NCI-H446 (cell line): ENCODE results near the gene CDKN2B-AS1.
"Not testable (repeated sequence)": the region's sequence is repeated elsewhere in the genome, so short reads cannot be mapped to it uniquely, and the experiment has no call there.

ENCODE experiments used
- DNase-seq, 2 experiments: peaks; one replicate each; lab custom pipeline; 2025; lab: John Stamatoyannopoulos, UW

CDKN2B-AS1 gene

DNA sequence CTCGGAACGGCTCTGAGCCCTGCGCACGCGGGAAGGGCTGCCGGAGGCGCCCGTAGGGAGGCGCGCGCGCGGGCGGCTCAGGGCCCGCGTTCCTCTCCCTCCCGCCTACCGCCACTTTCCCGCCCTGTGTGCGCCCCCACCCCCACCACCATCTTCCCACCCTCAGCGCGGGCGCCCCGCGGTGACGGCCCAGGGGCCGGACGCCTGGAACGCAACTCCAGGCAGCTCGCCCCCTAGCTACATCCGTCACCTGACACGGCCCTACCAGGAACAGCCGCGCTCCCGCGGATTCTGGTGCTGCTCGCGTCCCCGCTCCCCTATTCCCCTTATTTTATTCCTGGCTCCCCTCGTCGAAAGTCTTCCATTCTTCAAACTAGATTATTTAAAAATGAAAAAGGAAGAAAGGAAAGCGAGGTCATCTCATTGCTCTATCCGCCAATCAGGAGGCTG, at the start of gene CDKN2B-AS1:
TSS of gene CDKN2B-AS1 (plus strand) at position 236 of the 450 bp plus-strand sequence.
- peak; percentile 78 to 93 for DNase-seq

DNA sequence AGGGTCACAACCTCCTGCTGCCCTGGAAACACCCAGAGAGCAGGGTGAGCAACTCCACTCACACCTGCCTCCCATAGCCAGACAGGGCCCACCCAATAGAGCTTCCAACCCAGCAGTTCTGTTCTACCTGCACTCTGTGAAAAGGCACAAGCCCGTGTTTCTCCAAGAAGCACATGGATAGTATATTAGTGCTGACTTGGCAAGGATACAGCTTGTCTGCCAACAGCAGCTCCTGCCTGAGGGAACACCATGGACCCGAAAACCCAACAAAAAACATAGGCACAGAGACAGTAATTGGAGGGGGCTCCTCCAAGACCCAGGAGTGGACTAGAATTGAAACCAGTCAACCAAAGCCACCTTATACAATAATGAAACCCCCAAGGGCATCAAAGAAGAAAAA, 49.0 kb upstream of the CDKN2B-AS1 start:
- no peak for DNase-seq

DNA sequence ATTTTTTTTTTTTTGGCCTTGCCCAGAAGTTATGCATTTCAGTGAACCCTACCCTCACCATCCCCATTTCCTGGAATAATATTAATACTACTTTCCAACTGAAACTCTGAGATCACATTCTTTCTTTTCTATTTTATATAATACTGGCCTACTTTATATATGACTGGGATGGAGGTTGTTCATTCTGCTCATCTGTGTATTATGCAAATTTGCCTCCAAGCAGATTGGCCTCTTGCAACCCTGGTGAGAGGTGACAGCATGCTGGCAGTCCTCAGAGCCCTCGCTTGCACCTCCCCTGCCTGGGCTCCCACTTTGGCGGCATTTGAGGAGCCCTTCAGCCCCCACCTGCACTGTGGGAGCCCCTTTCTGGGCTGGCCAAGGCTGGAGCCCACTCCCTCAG, 35.8 kb upstream of the CDKN2B-AS1 start:
- DNase-seq: no peak

DNA sequence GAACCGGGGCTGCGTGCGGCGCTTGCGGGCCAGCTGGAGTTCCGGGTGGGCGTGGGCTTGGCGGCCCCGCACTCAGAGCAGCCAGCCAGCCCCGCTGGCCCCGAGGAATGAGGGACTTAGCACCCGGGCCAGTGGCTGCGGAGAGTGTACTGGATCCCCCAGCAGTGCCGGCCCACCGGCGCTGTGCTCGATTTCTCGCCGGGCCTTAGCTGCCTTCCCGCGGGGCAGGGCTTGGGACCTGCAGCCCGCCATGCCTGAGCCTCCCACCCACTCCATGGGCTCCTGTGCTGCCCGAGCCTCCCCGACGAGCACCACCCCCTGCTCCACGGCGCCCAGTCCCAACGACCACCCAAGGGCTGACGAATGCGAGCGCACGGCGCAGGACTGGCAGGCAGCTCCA, 35.3 kb upstream of the CDKN2B-AS1 start:
- DNase-seq: not testable (repeated sequence)

DNA sequence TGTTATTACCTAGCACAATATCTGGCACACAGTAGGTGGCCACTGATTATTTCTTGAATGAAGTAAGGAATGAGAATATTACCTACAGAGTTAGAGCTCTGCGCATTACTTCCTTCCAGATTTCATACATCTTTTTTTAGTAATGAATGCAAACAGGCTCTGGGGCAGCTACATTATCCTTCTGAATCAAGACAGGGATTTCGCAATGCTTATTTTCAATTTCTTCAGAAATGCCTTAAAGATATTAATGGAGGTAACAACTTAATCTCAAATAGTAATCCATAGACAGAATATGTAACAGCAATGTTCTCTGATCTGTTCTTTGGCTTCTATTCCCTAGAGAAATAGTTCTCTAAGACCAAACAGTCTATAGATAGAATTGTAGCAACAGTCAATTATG, 33.0 kb upstream of the CDKN2B-AS1 start:
- DNase-seq: no peak

DNA sequence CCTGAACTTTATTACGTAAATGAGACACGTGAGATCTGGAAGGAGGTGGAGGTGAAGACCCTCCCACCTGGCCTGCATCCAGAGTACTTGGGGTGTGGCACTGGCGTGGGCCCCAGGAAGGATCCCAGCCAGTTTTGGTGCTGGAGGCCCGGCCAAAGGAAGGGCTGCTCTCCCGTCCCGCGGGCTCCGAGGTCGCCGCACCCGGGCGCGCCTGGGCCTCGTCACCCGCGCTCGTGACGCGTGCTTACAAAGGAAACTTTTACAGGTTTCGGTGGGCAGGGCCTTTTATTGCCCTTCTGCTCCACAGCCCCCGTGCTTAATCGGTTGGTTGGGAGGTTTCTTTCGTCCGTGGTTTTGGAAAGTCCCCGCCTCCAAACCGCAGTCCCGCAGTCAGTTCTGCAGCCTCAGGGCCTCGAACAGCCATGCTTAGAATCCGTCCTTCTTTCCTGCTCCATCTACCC, 29.6 kb upstream of the CDKN2B-AS1 start:
- no peak for DNase-seq

DNA sequence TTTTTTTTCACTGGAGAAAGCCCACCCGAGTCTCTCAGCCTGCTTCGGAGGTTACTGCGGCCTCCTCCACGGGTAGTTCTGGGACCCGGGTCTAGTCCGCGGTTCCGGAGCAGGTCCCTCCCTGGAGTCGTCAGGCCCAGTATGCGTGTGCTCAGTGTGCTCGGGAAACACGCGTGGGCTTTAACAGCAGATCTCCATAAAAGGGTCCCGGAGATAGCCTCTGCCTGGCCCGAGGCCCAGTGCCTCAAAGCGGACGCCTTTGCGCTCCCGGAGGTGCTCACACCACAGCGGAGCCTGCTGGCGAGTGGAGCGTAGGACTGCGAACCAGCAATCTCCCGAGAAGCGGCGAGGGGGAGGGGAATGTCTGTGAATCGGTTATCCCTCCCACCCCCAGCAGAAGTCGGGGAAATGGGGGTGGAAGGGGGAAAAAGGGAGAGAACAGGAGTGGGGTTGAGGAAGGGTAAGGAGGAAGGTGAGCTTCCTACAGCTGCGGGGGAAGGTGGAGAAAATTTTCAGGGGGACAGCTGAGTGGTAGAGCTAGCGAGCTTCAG, 29.1 kb upstream of the CDKN2B-AS1 start:
- no peak for DNase-seq

DNA sequence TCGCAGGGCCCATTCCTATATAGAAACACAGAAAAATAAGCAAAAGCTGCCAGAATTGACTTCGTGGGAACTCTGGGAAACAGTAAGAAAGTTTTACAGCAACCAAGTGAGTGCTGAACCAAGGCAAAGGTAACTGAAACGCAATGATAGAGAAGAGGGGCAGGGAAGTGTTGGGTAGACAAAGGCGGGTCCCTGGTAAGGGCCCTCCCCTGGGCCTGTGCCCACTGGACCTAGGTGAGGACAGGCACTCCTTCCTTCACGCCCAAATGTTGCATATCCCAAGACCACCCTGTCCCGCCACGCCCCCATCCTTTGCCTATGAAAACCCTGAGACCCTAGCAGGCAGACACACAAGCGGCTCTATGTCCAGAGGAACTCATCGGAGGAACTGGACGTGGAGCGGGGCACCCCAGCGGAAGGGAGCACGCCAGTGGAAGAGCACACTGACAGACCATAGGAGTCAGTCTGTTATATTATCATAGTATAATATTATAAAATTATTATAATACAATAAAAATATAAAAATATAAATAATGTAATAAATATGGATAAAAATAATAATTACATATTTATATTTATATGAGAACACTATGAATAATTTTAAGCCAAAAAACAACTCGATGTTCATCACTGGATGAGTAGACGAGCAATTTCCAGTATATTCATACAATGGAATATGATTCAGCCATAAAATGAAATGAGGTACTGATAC, 28.3 kb upstream of the CDKN2B-AS1 start:
- DNase-seq: no peak

DNA sequence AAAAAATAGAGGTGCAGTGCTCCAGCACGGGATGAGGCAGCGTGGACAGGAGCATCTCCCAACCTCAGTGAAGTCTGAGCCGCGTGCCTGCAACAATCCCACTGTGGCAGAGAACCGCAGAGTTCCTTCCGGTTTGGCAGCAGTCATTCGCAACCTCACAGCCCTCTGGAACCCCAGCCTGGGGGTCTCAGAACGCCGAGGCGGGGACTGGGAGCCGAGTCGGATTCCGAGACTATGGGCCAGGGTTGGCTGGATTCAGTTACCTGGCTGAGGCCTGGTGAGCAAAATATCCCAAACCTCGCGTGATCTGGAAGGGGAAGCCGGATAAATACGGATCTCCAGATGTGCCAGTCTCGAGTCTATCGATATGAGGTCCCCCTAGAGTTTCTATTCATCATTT, 27.4 kb upstream of the CDKN2B-AS1 start:
- no peak for DNase-seq

DNA sequence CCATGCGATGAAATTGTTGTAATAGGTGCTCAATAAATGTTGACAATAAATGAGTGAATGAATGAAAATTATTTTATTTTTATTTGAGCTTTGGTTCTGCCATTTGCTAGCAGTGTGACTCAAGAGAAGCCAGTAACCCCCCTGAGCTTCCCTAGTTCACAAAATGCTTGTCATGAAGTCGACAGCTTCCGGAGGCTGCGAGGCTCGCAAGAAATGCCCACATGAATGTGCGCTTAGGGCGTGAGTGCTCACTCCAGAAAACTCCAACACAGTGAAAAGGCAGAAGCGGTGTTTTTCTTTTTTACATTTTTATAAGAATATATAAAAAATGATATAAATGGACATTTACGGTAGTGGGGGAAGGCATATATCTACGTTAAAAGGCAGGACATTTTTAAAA, 26.9 kb upstream of the CDKN2B-AS1 start:
- no peak for DNase-seq

DNA sequence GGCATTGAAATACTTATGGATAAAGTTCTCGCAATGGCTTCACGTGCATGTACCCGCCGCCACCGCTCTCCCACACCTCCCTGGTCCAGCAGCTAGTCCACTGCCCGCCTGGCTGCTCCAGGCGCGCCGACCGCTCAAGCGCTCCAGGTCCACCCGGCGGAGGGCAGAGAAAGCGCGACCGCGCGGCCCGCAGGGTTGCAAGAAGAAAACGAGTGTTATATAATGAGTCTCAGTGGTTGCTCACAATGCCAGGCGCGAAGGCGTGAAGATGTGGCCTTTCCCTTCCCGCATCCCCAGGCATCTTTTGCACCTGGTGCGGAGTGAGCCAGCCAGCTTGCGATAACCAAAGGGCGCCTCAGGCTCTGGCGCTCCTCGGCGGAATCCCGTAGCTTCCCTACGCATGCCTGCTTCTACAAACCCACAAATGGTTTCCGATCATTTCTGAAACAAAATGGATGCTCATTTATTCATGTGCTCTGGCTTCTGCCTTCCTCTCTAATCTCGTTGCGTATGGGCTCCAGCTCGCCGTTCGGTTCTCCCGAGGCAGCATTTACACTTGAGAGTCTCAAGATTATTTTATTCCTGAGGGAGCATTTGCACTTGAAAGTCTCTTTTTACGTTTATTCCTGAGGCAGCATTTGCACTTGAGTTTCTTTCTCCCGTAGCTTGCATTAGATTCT, 26.1 kb upstream of the CDKN2B-AS1 start:
- no peak for DNase-seq

DNA sequence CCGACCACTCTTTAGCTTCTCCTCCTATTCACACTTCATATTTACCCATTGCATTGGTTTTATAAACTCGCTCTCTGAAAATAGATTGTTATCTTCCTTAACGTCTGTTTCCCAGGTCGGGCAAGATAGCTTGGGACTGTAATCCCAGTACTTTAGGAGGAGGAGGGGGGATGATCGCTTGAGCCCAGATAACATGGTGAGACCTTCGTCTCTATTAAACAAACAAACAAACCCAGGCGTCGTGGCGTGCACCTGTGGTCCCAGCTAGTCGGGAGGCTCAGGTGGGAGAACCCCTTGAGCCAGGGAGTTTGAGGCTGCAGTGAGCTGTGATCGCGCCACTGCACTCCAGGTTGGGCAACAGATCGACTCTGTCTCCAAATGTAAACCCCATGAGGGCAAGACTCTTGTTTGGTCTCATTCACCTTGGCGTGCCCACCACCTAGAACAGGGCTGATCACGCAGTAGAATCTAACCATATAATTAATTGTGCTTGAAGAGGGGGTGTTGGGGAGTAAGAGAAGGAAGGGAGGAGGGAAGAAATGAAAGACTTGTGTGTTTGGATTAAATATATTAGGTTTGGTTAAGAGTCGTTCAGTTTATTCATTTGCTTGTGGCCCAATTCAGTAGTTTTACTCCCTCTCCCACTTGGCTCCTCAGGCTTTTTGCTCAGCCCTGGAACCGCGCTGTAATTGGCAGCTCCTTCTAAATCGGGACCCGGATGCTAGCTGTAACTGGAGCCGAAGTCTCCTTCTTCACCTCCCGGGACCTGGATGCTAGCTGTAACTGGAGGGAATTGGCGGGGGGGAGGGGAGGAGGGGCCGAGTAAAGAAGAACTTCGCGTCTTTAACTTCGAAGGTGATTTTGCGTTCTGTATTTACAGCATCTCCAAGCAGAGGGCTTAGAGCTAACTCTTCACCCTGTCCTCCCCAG, 25.3 kb upstream of the CDKN2B-AS1 start:
- DNase-seq: no peak

DNA sequence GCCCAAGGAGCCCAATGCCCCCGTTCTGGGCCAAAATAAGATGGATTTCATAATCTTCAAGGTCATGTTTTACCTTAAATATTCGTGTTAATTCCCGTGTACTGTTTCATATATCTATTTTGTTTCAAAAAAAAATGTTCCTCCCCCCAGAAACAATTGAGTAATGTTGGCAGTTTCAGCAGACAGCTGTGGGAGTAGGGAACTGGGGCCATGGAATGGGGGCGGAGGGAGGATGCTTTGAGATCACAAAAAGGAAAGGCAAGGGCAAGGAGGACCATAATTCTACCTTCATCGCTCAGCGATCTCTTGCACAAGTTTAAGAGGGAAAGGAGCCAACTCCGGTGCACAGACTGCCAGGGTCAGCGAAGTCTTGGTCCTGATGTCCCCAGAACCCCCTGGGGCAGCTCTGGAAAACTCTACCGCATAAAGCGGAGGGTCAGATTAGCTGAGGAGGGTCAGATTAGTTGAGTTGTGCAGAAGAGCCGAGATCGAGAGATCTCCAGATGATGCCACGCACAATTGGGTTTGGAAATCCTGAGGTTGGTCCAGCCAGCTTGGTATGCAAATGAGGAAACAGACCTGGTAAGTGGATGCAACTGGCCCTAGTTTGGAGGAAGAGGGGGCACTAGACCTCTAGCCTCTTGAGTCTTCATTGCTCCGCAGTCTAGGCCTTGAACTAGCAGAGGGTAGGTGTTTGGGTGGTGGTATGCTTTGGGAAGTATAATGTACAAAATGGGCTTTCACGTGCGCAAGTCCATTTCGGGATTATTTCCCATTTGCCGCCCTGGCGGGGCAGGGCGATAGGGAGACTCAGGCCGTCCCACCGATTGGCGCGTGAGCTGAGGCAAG, 24.4 kb upstream of the CDKN2B-AS1 start:
- DNase-seq: no peak

DNA sequence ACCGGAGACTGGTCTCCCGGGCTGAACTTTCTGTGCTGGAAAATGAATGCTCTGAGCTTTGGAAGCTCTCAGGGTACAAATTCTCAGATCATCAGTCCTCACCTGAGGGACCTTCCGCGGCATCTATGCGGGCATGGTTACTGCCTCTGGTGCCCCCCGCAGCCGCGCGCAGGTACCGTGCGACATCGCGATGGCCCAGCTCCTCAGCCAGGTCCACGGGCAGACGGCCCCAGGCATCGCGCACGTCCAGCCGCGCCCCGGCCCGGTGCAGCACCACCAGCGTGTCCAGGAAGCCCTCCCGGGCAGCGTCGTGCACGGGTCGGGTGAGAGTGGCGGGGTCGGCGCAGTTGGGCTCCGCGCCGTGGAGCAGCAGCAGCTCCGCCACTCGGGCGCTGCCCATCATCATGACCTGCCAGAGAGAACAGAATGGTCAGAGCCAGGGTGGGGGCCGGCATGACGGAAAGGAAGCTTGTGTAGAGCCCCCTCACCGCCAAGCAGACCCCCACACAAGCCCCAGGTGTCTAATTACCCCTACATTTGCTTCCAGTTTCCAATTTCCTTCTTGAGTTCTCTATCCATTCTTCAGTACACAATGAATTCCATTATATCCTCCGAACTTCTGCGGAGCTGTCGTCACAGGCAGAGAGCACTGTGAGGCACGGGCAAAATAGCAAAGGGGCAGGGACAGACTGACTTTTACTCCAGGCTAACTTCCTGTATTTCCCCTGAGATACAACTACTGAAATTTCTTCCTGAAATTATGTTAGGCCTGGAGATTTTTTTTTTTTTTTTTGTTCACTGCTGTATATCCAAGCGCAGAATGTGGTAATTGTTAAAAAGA, 23.6 kb upstream of the CDKN2B-AS1 start:
- no peak for DNase-seq

DNA sequence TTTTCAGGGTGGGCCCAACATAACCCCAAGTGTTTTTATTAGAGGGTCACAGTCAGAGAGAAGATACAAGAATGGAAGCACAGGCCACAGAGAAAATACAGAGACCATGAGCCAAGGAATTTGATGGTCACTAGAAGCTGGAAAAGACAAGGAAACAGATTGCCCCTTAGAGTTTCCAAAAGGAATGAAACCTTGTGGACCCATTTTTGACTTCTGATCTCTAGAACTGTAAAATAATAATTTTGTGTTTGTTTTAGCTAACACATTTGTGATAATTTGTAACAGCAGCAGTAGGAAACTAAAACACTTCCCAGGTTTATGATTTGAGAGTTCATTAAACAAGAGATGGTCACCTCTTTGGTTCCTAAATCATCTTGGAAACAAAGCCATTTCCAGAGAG, 22.2 kb upstream of the CDKN2B-AS1 start:
- no peak for DNase-seq

DNA sequence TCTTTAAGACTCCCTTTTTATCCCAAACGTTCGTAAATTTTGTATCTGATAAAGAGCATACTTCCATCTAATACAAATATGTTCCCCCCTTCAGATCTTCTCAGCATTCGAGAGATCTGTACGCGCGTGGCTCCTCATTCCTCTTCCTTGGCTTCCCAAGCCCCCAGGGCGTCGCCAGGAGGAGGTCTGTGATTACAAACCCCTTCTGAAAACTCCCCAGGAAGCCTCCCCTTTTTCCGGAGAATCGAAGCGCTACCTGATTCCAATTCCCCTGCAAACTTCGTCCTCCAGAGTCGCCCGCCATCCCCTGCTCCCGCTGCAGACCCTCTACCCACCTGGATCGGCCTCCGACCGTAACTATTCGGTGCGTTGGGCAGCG, 20.3 kb upstream of the CDKN2B-AS1 start:
- no peak for DNase-seq

DNA sequence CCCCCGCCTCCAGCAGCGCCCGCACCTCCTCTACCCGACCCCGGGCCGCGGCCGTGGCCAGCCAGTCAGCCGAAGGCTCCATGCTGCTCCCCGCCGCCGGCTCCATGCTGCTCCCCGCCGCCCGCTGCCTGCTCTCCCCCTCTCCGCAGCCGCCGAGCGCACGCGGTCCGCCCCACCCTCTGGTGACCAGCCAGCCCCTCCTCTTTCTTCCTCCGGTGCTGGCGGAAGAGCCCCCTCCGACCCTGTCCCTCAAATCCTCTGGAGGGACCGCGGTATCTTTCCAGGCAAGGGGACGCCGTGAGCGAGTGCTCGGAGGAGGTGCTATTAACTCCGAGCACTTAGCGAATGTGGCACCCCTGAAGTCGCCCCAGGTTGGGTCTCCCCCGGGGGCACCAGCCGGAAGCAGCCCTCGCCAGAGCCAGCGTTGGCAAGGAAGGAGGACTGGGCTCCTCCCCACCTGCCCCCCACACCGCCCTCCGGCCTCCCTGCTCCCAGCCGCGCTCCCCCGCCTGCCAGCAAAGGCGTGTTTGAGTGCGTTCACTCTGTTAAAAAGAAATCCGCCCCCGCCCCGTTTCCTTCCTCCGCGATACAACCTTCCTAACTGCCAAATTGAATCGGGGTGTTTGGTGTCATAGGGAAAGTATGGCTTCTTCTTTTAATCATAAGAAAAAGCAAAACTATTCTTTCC, 19.7 kb upstream of the CDKN2B-AS1 start:
- peak; percentile 88 to 92 for DNase-seq

DNA sequence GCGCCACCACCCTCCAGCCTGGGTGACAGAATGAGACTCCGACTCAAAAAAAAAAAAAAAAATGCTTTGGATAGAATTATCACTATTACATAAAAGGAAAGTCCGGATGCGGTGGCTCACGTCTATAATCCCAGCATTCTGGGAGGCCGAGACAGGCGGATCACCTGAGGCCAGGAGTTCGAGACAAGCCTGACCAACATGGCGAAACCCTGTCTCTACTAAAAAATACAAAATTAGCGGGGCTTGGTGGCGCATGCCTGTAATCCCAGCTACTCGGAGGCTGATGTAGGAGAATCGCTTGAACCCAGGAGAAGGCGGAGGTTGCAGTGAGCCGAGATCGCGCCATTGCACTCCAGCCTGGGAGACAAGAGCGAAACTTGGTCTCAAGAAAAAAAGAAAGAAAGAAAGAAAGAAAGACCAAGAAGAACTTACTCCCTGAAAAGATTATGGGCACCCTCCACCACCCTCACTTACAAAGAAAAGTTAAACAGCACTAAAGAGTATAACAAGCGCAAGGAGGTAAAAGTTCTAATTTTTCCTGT, 18.2 kb upstream of the CDKN2B-AS1 start:
- DNase-seq: no peak

DNA sequence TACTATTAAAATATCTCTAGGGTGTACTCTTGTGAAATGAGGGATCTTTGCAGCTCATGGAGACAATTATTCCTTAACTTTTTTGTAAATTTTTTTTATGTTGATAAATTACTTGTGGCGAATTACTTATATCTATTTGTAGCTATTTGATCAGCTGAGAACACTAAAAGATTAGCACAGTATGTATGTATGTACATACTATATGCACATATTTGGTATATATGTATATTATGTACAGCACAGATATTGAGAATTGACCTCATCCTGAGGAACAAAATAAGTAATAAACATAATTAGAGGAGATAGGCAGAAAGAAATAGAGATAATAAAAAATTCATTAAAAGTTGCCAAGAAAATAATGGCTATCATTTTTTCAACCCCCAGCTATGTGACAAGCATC, 12.2 kb upstream of the CDKN2B-AS1 start:
- no peak for DNase-seq
